Transverse colon (tissue), 3 donors: Measurements from ENCODE around the gene ZNF69.

ENCODE experiments used
- POLR2A ChIP-seq: fragments of 450-650 bp; IDR thresholded peaks from one replicate; pipeline ENCODE4 v1.6.1; 2016; ENCODE audit warnings: antibody characterized with exemption, mild to moderate bottlenecking, moderate library complexity
- TF ChIP-seq, protein P1 (sequence below), 5 experiments: fragments of 200-600 bp in 3 of 5; fragments of 450-650 bp in 2 of 5; sonication (generic) in 3 of 5; IDR thresholded peaks; 1 replicate in 2 of 5; 2 replicates in 3 of 5; pipeline ENCODE4 v1.5.1; 2016 to 2017; ENCODE audit warnings: antibody characterized with exemption in 5 of 5, inconsistent platforms in 3 of 5, mild to moderate bottlenecking in 2 of 5, moderate library complexity in 1 of 5

GRCh38 chr19:11942008-11942842, 54.6 kb downstream of the ZNF69 start:
- TF ChIP-seq, protein P1, sequence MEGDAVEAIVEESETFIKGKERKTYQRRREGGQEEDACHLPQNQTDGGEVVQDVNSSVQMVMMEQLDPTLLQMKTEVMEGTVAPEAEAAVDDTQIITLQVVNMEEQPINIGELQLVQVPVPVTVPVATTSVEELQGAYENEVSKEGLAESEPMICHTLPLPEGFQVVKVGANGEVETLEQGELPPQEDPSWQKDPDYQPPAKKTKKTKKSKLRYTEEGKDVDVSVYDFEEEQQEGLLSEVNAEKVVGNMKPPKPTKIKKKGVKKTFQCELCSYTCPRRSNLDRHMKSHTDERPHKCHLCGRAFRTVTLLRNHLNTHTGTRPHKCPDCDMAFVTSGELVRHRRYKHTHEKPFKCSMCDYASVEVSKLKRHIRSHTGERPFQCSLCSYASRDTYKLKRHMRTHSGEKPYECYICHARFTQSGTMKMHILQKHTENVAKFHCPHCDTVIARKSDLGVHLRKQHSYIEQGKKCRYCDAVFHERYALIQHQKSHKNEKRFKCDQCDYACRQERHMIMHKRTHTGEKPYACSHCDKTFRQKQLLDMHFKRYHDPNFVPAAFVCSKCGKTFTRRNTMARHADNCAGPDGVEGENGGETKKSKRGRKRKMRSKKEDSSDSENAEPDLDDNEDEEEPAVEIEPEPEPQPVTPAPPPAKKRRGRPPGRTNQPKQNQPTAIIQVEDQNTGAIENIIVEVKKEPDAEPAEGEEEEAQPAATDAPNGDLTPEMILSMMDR (IDR thresholded peaks at IDR 0.05), result no peak
- TF ChIP-seq POLR2A, result no peak
